ENCODE measurements around the gene DECR2.

The DECR2 gene

GRCh38 chr16:450785-451512 is 49.3 kb downstream of the DECR2 start:
- DNase-seq: no peak

GRCh38 chr16:454397-454940 is 52.8 kb downstream of the DECR2 start:
- no peak for DNase-seq

- DNase-seq: no peak
Measured at GRCh38 chr16:455453-455852, 53.8 kb downstream of the DECR2 start.

DNA sequence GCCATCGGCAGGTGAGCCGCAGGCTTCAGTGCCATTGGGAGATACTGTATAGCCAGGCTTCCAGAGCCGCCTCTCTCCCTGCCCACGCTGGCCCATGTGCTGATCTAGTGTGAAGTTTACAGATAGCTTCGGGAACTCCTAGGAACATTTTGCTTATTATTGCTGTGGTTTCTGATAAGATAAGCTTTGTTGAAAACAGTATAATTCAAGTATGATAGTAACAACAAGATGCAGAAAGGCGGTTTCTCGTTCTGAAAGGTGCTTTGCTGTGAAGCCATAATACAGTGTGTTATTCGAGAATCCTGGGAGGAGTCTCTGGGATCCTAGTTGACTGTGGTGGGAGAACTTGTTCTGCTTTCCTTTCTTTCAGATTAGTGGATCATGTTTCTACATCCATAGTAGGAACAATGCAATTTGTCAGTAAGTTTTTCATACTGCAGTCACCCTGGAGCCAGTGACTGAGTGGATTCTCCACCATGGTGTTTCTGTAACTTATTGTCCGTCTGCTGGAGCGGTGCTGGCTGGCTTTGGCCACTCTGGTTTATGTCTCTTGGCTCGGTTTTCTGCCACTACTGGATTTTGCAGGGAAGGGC is 55.3 kb downstream of the DECR2 start:
- DNase-seq: no peak

DNA sequence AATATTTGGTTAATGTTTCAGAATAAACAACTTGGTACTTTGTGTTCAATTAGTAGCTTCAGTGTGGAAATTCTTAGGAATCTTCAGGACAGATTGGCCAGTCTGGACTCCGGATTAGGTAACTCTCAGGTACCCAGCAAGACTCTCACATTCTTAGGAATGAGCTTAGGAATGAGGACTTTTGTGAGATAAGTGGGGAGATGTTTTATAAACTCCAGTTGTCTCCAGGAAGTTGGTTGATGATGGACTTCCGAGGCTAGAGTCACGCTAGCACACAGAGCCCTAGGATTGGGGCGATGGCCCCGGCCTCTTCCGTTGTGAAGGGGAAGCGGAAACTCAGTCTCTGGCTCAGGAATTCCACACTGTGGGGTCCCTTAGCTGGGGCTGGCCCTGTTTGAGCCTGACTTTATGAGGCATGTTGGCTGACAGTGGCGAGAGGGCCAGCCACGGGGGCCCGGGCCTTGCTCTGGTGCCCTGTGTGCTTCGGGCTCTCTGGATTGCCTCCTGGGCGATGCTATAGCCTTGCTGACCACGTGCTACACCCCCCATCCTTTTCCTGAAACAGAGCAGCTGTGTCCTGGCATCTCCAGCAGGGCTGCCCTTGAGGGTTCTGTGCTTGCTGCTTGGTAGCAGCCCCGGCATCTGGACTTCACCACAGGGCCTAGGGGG is 56.2 kb downstream of the DECR2 start:
- peak; percentile 7 for DNase-seq

DNA sequence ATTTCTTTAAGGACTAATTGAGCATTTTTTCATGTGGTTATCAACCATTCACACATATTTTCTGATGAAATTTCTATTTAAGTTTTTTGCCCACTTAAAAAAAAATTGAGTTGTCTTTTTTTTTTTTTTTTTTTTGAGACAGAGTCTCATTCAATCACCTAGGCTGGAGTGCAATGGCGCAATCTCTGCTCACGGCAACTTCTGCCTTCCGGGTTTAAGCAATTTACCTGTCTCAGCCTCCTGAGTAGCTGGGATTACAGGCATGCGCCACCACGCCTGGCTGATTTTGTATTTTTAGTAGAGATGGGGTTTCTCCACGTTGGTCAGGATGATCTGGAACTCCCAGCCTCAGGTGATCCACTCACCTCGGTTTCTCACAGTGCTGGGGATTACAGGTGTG is 58.1 kb downstream of the DECR2 start:
- no peak for DNase-seq

GRCh38 chr16:460787-461186 is 59.1 kb downstream of the DECR2 start:
- no peak for DNase-seq

All from RPMI8226 (cell line).